GM21447 (cell line): Measurements from ENCODE around the gene PLEKHH2.
"Not testable (repeated sequence)": the region's sequence is repeated elsewhere in the genome, so short reads cannot be mapped to it uniquely, and the experiment has no call there.

Experiments used
- ATAC-seq: cut with Tn5 transposase; IDR thresholded peaks from one replicate; pipeline ENCODE4 v1.9.1; 2021; ENCODE audit not compliant: unreplicated experiment

Gene PLEKHH2

DNA sequence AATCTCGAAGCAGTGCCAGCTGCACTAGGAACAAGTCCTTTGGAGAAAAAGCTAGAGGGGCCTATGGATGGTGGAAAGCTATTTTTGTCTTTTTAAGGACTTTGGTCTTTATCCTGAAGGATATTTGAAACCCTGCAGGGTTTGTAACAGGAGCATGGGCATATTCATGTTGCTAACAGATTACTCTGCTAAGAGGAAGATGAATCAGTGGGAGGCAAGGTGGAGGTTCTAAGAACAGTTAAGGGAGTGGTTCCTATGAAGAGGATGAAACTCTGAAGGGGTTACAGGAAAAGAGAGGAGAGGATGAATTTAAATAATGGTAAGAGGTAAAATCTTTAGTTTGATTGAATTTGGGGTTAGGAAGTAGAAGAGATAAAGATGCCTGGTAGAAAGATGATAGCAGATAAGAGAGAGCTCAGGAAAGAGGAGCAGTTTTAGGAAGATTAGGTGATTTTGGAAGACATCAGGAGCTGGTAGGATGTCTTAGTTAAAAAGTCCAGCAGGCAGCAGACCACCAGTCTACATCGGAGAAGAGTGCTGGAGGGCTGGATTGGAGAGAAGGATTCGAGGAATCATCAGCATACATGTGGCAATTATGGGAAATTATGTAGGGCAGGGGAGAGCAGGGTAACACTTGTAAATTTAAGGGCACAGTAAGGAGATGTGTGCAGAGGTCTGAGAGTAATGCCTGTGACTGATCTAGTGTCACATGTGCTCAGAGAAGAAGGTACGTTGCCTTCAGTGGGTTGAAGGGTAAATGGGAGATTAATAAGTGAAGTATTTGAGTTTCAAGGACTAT is 78.4 kb downstream of the PLEKHH2 start:
- no peak for ATAC-seq

GRCh38 chr2:43717322-43717721 is 80.3 kb downstream of the PLEKHH2 start:
- ATAC-seq: no peak

DNA sequence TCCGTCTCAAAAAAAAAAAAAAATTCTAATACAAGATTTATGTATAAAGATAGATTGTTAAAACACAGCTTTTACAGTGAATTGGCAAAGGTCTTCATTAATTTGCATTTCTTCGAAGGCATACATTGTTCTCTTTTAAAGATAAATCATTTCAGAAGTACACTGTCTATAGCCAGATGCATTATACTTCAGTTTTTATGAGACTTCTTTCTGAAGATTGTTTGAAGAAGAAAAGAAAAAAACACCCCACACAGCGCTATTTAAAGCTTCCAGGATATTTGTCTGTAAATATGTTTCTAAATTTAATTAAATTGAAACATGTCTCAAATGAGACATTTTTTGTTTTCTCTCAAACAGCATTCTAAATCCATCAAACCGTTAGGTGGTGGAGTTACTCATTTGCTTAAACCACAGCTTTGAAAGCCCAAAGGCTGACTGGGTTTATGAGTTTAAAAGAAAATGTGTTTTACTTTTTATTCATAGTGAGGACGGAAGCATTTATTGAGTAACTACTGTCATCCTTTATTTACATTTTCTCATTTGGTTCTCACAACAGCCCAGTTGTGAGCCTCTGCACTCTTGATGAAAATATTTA is 81.6 kb downstream of the PLEKHH2 start:
- ATAC-seq: peak; percentile 70

- ATAC-seq: no peak
Observed at GRCh38 chr2:43724728-43725526, 87.9 kb downstream of the PLEKHH2 start.

DNA sequence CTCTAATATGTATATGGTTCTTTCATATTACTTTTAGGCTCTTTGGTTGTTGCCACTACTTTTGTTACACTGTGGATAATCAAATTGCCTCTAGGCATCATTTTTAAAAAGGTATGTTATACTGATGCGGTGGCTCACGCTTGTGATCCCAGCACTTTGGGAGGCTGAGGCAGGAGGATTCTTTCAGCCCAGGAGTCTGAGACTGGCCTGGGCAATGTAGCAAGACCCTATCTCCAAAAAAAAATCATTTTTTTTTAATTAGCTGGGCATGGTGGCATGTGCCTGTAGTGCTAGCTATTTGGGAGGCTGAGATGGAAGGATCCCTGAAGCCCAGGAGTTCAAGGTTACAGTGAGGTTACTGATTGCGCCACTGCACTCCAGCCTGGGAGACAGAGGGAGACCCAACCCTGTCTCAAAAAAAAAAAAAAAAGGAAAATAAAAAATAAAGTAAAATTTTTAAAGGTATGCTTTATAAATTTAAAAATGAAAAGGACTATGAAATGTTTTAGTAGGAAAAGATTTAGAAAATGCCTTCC is 88.7 kb downstream of the PLEKHH2 start:
- ATAC-seq: no peak

DNA sequence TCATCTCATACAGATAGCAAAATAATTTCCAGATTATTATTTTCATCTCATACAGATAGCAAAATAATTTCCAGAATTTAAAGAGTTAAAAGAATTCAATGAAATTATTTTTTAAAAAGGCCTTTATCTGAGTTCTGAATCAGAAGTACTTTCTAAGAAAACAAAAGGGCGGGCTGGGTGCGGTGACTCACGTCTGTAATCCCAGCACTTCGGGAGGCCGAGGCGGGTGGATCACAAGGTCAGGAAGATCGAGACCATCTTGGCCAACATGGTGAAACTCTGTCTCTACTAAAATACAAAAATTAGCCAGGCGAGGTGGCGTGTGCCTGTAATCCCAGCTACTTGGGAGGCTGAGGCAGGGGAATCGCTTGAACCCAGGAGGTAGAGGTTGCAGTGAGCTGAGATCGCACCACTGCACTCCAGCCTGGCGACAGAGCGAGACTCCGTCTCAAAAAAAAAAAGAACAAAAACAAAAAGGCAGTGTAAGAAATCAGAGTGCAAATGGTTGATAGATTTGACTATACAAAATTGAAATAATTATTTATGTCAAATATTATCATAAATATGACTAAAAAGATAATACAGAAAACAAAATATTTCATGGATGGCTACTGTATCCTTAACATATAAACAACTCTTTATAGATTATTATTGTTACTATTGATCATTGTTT is 90.0 kb downstream of the PLEKHH2 start:
- not testable (repeated sequence) for ATAC-seq

GRCh38 chr2:43727634-43728014 is 90.6 kb downstream of the PLEKHH2 start:
- no peak for ATAC-seq

DNA sequence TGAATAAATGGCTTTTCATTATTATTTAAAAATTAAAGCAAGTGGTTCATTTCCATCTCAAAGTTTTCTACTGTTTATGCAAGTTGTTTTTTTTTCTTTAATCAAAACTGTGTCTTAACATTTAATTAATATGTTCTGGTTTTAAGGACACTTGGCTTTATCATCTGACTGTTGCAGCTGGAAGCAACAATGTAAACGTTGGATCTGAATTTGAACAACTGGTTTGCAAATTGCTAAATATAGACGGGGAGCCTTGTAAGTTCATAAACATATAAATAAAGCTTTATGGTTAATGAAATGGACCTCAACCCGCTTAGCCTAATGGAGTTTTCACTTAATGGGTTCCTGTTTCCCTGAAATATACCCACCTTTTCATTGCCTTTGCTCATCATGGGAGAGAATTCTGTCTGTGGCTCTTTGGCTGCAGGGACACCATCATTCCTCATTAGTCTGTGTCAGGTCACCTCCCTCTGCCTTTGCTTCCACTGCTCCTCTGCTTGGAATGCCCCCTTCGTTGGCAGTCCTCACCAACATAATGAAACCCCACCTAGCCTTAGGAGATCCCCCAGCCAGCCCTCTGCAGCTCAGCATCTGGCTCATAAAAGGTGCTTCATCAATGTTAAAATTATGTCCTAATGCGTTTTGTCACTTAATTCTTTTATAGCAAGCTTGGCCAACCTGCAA is 92.6 kb downstream of the PLEKHH2 start:
- ATAC-seq: no peak

DNA sequence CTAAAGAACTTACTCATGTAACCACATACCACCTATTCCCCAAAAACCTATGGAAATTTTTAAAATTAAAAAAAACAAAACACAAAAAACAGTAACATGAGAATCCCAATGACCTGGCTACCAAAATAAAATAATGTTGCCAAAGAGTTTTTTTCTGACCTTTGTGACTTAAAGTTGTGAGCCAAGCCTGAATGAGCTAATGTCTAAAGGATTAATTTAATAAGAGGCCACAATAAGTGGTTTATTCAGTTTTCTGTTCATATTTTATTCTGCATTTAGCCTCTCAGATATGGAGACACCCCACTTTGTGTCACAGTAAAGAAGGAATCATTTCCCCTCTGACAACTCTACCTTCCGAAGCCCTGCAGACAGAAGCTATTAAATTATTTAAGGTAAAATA is 94.2 kb downstream of the PLEKHH2 start:
- no peak for ATAC-seq

GRCh38 chr2:43736637-43737036 is 99.6 kb downstream of the PLEKHH2 start:
- no peak for ATAC-seq

DNA sequence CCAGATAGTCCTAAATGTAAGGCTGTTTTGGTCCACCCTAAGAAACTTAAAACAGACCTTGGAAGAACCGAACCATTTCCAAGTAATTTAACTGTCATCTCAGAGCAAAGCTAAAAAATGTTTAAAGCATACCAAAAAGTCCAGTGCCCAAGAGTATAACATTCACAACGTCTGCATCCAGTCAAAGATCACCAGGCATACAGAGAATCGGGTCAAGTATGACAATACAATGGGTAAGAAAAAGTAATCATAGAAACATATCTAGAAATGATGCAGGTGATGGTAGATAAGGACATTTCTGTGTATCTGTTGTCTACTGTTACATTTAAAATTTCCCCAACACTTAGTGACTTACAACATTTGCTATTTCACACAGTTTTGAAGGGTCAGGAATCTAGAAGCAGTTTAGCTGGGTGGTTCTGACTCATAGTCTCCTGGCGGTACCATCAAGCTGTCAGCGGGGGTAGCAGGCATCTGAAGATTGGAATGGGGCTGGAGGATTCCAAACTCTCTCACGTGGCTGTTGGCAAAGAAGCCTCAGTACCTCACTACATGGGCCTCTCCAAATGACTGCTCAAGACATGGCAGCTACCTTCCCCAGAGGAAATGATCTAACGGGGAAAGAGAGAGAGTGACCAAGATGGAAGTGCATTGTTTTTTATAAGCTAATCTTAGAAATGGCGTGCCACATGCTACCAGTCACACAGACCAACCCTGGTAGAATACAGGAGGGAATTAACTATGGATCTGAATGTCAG is 100.2 kb downstream of the PLEKHH2 start:
- no peak for ATAC-seq

- no peak for ATAC-seq
Observed at GRCh38 chr2:43737855-43738254, 100.8 kb downstream of the PLEKHH2 start.

- no peak for ATAC-seq
Observed at GRCh38 chr2:43738257-43738656, 101.2 kb downstream of the PLEKHH2 start.

DNA sequence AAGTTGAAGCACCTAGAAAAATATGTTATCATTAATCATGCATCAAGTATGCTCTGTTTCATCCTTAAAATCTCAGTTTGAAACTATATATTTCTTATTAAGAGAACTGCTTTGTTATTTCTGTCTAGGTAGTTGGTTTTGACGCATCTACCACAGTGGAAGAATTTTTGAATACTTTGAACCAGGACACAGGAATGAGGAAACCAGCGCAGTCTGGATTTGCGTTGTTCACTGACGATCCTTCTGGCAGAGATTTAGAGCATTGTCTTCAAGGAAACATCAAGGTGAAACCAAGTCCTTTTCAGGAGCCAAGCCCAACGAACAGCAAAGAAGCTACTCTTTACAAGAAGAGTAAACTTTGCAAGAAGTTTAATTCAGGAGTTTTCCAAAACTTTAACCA is 106.6 kb downstream of the PLEKHH2 start:
- ATAC-seq: no peak

DNA sequence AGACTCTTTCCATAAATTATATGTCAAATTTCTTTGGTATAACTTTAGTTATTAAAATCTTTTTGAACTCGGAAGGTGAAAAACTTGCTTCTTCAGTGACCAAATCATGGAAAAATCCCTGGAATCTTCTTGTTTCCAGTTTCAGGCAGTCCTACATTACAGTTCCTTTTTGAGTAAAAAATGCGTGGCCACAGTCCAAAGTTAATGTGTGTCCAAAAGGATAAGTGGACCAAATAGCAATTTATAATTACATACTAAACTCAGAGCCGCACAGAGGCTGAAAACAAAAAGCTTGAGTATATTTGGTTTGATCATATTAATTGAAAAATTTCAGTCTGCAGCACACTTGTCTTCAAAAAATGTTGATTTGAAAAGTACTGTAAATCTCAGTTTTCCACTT is 108.4 kb downstream of the PLEKHH2 start:
- ATAC-seq: no peak

- ATAC-seq: no peak
Observed at GRCh38 chr2:43748333-43748732, 111.3 kb downstream of the PLEKHH2 start.

DNA sequence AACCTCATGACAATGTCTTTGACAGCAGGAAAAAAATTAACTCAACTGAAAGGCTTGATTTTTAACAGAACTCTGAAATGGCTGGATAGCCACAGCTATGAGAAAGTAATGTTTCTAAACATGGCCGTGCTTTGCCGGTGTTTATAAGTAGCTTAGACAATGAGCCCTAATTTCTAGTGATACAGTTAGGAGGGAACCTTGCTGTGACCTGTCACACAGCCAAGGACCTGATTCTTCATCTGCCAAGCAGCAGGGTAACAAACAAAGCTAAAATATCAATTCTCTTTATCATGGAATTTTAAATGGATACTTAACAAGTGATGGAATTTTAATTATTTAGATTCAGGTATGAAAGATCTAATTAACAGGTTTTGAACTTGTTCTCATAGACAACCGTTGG is 112.5 kb downstream of the PLEKHH2 start:
- no peak for ATAC-seq

DNA sequence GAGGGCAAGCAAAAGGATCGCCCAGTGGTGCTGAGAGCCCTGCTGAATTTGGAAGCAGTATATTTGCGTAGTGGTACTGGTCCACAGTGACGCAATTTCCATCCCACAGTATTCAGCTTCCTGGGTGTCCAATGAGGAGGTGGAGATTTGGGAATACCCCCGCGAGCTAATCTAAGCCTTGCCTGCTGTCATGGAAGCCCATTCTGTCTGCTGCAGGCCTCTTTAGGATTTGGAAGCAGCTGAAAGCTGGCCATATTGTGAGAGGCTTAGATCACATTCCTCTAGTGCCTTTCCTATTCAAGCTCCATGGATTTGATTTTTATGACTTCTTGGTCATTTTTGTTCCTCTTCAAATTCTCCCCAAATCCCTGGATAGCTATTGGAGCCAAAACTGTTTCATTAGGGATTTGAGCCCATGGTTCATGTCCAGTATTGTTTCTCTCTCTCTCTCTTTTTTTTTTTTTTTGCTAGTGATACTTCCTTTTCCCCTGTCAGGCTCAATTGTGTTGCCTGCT is 114.5 kb downstream of the PLEKHH2 start:
- ATAC-seq: no peak

GRCh38 chr2:43752302-43752701 is 115.2 kb downstream of the PLEKHH2 start:
- ATAC-seq: no peak

GRCh38 chr2:43754180-43754579 is 117.1 kb downstream of the PLEKHH2 start:
- ATAC-seq: no peak
